PFSK-1 (cell line): ENCODE data around the gene ABCG1.

Experiments
- POLR2AphosphoS5 ChIP-seq: IDR thresholded peaks from 2 replicates; pipeline ENCODE4 v1.6.1; 2012; ENCODE audit warnings: low read depth, mild to moderate bottlenecking, control low read depth, low read length, moderate library complexity
- SIN3A ChIP-seq: IDR thresholded peaks from 2 replicates; pipeline ENCODE4 v1.6.1; 2012; ENCODE audit warnings: mild to moderate bottlenecking, low read length, moderate library complexity, borderline replicate concordance; ENCODE audit not compliant: insufficient read depth
- TAF1 ChIP-seq: IDR thresholded peaks from 2 replicates; pipeline ENCODE4 v1.6.1; 2012; ENCODE audit warnings: low read length, control low read depth, borderline replicate concordance; ENCODE audit not compliant: insufficient read depth
- TF ChIP-seq, protein P1 (sequence below), 2 experiments: IDR thresholded peaks; 2 replicates each; pipeline versions ENCODE4 v1.6.1 to v1.8.0; 2011 to 2012; ENCODE audit warnings: low read depth in 2 of 2, low read length in 2 of 2, control low read depth in 1 of 2, inconsistent platforms in 1 of 2, mild to moderate bottlenecking in 1 of 2, moderate library complexity in 1 of 2; ENCODE audit not compliant: insufficient read depth in 1 of 2

DNA sequence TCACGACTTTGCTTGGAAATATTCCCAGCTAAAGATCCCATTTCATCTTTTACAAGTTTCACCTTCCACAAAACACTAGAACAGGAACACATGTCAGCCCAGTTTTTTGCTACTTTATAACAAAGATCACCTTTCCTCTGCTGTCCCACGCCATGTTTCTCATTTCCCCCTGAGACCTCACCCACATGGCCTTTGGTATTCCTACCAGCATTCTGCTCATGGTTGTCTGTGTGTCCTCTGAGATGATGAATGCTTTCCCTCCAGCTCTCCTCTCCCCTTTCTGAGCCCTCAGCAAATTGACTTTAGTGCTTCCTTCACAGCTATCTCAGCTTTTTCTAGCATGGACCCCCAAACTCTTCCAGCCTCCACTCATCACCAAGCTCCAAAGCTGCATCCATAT lies 32.3 kb upstream of the ABCG1 start:
- no peak for TF ChIP-seq TAF1
- no peak for TF ChIP-seq SIN3A
- TF ChIP-seq POLR2AphosphoS5: no peak
- TF ChIP-seq, protein P1, sequence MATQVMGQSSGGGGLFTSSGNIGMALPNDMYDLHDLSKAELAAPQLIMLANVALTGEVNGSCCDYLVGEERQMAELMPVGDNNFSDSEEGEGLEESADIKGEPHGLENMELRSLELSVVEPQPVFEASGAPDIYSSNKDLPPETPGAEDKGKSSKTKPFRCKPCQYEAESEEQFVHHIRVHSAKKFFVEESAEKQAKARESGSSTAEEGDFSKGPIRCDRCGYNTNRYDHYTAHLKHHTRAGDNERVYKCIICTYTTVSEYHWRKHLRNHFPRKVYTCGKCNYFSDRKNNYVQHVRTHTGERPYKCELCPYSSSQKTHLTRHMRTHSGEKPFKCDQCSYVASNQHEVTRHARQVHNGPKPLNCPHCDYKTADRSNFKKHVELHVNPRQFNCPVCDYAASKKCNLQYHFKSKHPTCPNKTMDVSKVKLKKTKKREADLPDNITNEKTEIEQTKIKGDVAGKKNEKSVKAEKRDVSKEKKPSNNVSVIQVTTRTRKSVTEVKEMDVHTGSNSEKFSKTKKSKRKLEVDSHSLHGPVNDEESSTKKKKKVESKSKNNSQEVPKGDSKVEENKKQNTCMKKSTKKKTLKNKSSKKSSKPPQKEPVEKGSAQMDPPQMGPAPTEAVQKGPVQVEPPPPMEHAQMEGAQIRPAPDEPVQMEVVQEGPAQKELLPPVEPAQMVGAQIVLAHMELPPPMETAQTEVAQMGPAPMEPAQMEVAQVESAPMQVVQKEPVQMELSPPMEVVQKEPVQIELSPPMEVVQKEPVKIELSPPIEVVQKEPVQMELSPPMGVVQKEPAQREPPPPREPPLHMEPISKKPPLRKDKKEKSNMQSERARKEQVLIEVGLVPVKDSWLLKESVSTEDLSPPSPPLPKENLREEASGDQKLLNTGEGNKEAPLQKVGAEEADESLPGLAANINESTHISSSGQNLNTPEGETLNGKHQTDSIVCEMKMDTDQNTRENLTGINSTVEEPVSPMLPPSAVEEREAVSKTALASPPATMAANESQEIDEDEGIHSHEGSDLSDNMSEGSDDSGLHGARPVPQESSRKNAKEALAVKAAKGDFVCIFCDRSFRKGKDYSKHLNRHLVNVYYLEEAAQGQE (IDR thresholded peaks at IDR 0.05; ENCODE audit: insufficient read depth in 1 of 2, low read depth in 2 of 2, low read length in 2 of 2): no peak
